Measurements from ENCODE around the gene TMEM232. TPM values are rescaled to one million over a fixed set of nuclear protein-coding genes. Genes with fewer than 3 reads are reported as not detected.
A peak's percentile ranks its signal among the peaks of the same experiment; 100 is the strongest.

The TMEM232 gene

GRCh38 chr5:110376281-110376951, 350.1 kb downstream of the TMEM232 start:
- H3K9me3 ChIP-seq (replicated peaks in 1 of 2; ENCODE audit: control insufficient read depth in 2 of 2, insufficient read depth in 1 of 2, low read depth in 1 of 2, low read length in 2 of 2): peaks cover 0 to 4% of the 10 kb centered on the region in 2 donors
- H3K36me3 ChIP-seq (replicated peaks in 1 of 2; ENCODE audit: control insufficient read depth in 2 of 2, insufficient read depth in 2 of 2, low read length in 2 of 2): no peaks in the 10 kb centered on the region
- DNase-seq (ENCODE audit: low spot score): no peak
- no peak overlapping the region for H3K14ac ChIP-seq (ENCODE audit: low read length)
- peaks cover 4 to 7% of the 10 kb centered on the region in 2 donors for H3K4me1 ChIP-seq (ENCODE audit: control insufficient read depth in 2 of 2, insufficient read depth in 1 of 2, low read depth in 1 of 2, low read length in 2 of 2)
- no CpG with 5 or more reads among the region's 4 CpGs for WGBS, 2 donors (ENCODE audit: extremely low coverage in 2 of 2, insufficient read length in 2 of 2, insufficient replicate concordance in 1 of 2)
- H3K9ac ChIP-seq (ENCODE audit: low read depth, low read length, poor library complexity): no peak overlapping the region
- H2BK15ac ChIP-seq (ENCODE audit: low read length): no peak overlapping the region
- no peak overlapping the region for H3K4ac ChIP-seq (ENCODE audit: low read length)
- no peak overlapping the region for H3K23ac ChIP-seq (ENCODE audit: low read depth, low read length, poor library complexity)
- H3K27ac ChIP-seq (replicated peaks; ENCODE audit: low read length): no peak overlapping the region
- no peak overlapping the region for H2BK120ac ChIP-seq (ENCODE audit: low read depth, low read length)
- H2BK5ac ChIP-seq (ENCODE audit: low read length): no peak overlapping the region
- no peak overlapping the region for H3K4me2 ChIP-seq (ENCODE audit: insufficient read depth, low read length, poor library complexity, severe bottlenecking)
- no peak overlapping the region for H4K91ac ChIP-seq (ENCODE audit: low read depth, low read length, poor library complexity)
- no peaks in the 10 kb centered on the region for H3K79me1 ChIP-seq (ENCODE audit: low read depth, low read length)
- no peak overlapping the region for H3K4me3 ChIP-seq (ENCODE audit: low read length in 2 of 2)
- H3K18ac ChIP-seq (ENCODE audit: low read length): peak overlapping the region; percentile 13
- H2AK5ac ChIP-seq (ENCODE audit: low read depth, low read length): no peak overlapping the region
- no peak overlapping the region for H2BK12ac ChIP-seq (ENCODE audit: low read length)
- H2AFZ ChIP-seq (ENCODE audit: low read length): peak overlapping the region; percentile 8
- H4K8ac ChIP-seq (ENCODE audit: low read depth, low read length): no peak overlapping the region
- no peaks in the 10 kb centered on the region for H3K27me3 ChIP-seq (ENCODE audit: control insufficient read depth in 3 of 3, insufficient read depth in 3 of 3, low read depth in 1 of 3, low read length in 3 of 3)

- Histone ChIP-seq H2BK12ac (ENCODE audit: low read length) (no peak overlapping the region), H4K91ac (ENCODE audit: low read depth, low read length, poor library complexity) (no peak overlapping the region), H3K9ac (ENCODE audit: low read depth, low read length, poor library complexity) (no peak overlapping the region), H2BK120ac (ENCODE audit: low read depth, low read length) (no peak overlapping the region), H4K8ac (ENCODE audit: low read depth, low read length) (no peak overlapping the region), H3K27ac (replicated peaks; ENCODE audit: low read length) (no peak overlapping the region), H3K79me1 (ENCODE audit: low read depth, low read length) (no peaks in the 10 kb centered on the region), H3K4me3 (ENCODE audit: low read length in 2 of 2) (no peak overlapping the region), H2BK5ac (ENCODE audit: low read length) (no peak overlapping the region), H3K14ac (ENCODE audit: low read length) (no peak overlapping the region), H3K4ac (ENCODE audit: low read length) (no peak overlapping the region), H3K36me3 (replicated peaks in 1 of 2; ENCODE audit: control insufficient read depth in 2 of 2, insufficient read depth in 2 of 2, low read length in 2 of 2) (no peaks in the 10 kb centered on the region), H3K9me3 (replicated peaks in 1 of 2; ENCODE audit: control insufficient read depth in 2 of 2, insufficient read depth in 1 of 2, low read depth in 1 of 2, low read length in 2 of 2) (peaks cover 1 to 11% of the 10 kb centered on the region in 2 donors), H3K18ac (ENCODE audit: low read length) (no peak overlapping the region), H2AFZ (ENCODE audit: low read length) (no peak overlapping the region), H3K27me3 (ENCODE audit: control insufficient read depth in 3 of 3, insufficient read depth in 3 of 3, low read depth in 1 of 3, low read length in 3 of 3) (no peaks in the 10 kb centered on the region), H3K4me1 (ENCODE audit: control insufficient read depth in 2 of 2, insufficient read depth in 1 of 2, low read depth in 1 of 2, low read length in 2 of 2) (peaks cover 1 to 3% of the 10 kb centered on the region in 2 donors), H3K23ac (ENCODE audit: low read depth, low read length, poor library complexity) (no peak overlapping the region), H2BK15ac (ENCODE audit: low read length) (no peak overlapping the region), H3K4me2 (ENCODE audit: insufficient read depth, low read length, poor library complexity, severe bottlenecking) (no peak overlapping the region), H2AK5ac (ENCODE audit: low read depth, low read length) (no peak overlapping the region)
- WGBS, 2 donors (ENCODE audit: extremely low coverage in 2 of 2, insufficient read length in 2 of 2, insufficient replicate concordance in 1 of 2): no CpG with 5 or more reads among the region's 3 CpGs
- DNase-seq (ENCODE audit: low spot score): no peak
Observed at GRCh38 chr5:110371725-110372041, 354.8 kb downstream of the TMEM232 start.

DNA sequence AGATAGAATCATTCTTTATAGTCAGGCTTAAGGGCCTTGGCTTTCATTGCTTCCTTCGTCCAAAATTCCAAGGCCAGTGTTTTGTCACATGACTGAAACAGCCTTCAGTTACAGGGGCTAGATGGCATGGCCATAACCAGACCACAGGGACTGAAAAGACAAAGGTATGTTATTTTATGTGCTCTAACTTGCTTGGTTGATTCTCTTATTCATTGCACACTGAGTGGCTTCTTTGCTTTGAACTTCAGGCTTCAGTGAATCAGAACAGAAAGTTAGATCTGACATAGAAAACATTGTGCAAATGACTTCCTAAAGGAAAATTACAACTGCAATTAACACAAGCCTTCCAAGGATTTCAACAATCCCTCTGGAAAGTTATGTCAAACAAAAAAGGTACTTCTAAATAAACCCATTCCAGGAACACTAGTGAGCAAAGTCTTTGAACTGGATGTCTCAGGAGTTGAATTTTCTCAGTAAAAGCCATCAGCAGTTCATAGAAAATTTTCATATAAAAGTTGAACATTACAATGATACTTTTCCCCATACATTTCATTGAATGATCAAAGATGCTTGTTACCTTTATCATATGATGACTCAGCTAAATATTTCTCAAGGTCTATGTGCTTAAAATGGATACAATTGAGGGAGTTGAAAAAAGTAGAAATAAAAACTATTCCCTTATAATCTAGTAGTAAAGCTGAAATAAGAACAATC, 355.3 kb downstream of the TMEM232 start:
- H3K4me2 ChIP-seq (ENCODE audit: insufficient read depth, low read length, poor library complexity, severe bottlenecking): no peak overlapping the region
- H3K36me3 ChIP-seq (replicated peaks in 1 of 2; ENCODE audit: control insufficient read depth in 2 of 2, insufficient read depth in 2 of 2, low read length in 2 of 2): no peaks in the 10 kb centered on the region
- H2AFZ ChIP-seq (ENCODE audit: low read length): peak overlapping the region; percentile 8
- no CpG with 5 or more reads among the region's 1 CpG for WGBS, 2 donors (ENCODE audit: extremely low coverage in 2 of 2, insufficient read length in 2 of 2, insufficient replicate concordance in 1 of 2)
- H2AK5ac ChIP-seq (ENCODE audit: low read depth, low read length): no peak overlapping the region
- no peak overlapping the region for H4K91ac ChIP-seq (ENCODE audit: low read depth, low read length, poor library complexity)
- no peak overlapping the region for H3K4me3 ChIP-seq (ENCODE audit: low read length in 2 of 2)
- H3K4me1 ChIP-seq (ENCODE audit: control insufficient read depth in 2 of 2, insufficient read depth in 1 of 2, low read depth in 1 of 2, low read length in 2 of 2): peaks cover 0 to 3% of the 10 kb centered on the region in 2 donors
- no peak overlapping the region for H2BK5ac ChIP-seq (ENCODE audit: low read length)
- no peak overlapping the region for H3K27ac ChIP-seq (replicated peaks; ENCODE audit: low read length)
- H3K79me1 ChIP-seq (ENCODE audit: low read depth, low read length): no peaks in the 10 kb centered on the region
- no peak overlapping the region for H3K18ac ChIP-seq (ENCODE audit: low read length)
- H2BK12ac ChIP-seq (ENCODE audit: low read length): no peak overlapping the region
- no peak overlapping the region for H3K9ac ChIP-seq (ENCODE audit: low read depth, low read length, poor library complexity)
- no peak overlapping the region for H2BK120ac ChIP-seq (ENCODE audit: low read depth, low read length)
- no peak overlapping the region for H3K23ac ChIP-seq (ENCODE audit: low read depth, low read length, poor library complexity)
- no peak overlapping the region for H3K4ac ChIP-seq (ENCODE audit: low read length)
- H3K14ac ChIP-seq (ENCODE audit: low read length): no peak overlapping the region
- H2BK15ac ChIP-seq (ENCODE audit: low read length): no peak overlapping the region
- H3K9me3 ChIP-seq (replicated peaks in 1 of 2; ENCODE audit: control insufficient read depth in 2 of 2, insufficient read depth in 1 of 2, low read depth in 1 of 2, low read length in 2 of 2): peaks cover 2 to 11% of the 10 kb centered on the region in 2 donors
- no peaks in the 10 kb centered on the region for H3K27me3 ChIP-seq (ENCODE audit: control insufficient read depth in 3 of 3, insufficient read depth in 3 of 3, low read depth in 1 of 3, low read length in 3 of 3)
- H4K8ac ChIP-seq (ENCODE audit: low read depth, low read length): no peak overlapping the region
- no peak for DNase-seq (ENCODE audit: low spot score)

Small RNAs within 50 kb of the gene (small RNA-seq; reads per million reads assigned to genes)
- gene MIR548F3 (ENCODE audit: insufficient read depth): not detected
- not detected for gene RF00432 (ENCODE audit: insufficient read depth)
